K562 treated with DMSO at 1 percent for 48 hours (cell line): Measurements from ENCODE around the gene IL36G. TPM values are rescaled to one million over a fixed set of nuclear protein-coding genes. Genes with fewer than 3 reads are reported as not detected.

Experiments
- total RNA-seq: library from RNA; unstranded; fragments of 300-600 nt; gene quantifications from 2 replicates; pipeline ENCODE4 v1.2.3, GENCODE V29; 2022; ENCODE audit warnings: low replicate concordance; ENCODE audit errors: extremely low read depth

Gene IL36G
- total RNA-seq = not detected in 2 replicates

GRCh38 chr2:112977559-112978056, at the start of gene IL36G:
IL36G (plus strand) TSS chr2:112978006; CDS start chr2:112978639, 633 bp downstream.

GRCh38 chr2:113005030-113005509, 27.3 kb downstream of the IL36G start, which contains the start of gene IL36A:
IL36A (plus strand) TSS chr2:113005459; CDS start chr2:113005872, 413 bp downstream.

Other genes starting within 250 kb of the IL36G start
- gene CKAP2L, start 213.4 kb upstream of the IL36G start, total RNA-seq = not detected in 2 replicates
- gene IL1A, start 193.5 kb upstream of the IL36G start, total RNA-seq = not detected in 2 replicates
- gene IL1B, start 141.2 kb upstream of the IL36G start, total RNA-seq = not detected in 2 replicates
- not detected in 2 replicates for gene IL37, start 66.8 kb upstream of the IL36G start, total RNA-seq
- gene IL36A, start 27.5 kb downstream of the IL36G start, total RNA-seq = not detected in 2 replicates
- gene IL36B, start 74.9 kb downstream of the IL36G start, total RNA-seq = not detected in 2 replicates
- not detected in 2 replicates for gene IL36RN, start 81.2 kb downstream of the IL36G start, total RNA-seq
- not detected in 2 replicates for gene IL1F10, start 90.0 kb downstream of the IL36G start, total RNA-seq
- gene IL1RN, start 149.6 kb downstream of the IL36G start, total RNA-seq = not detected in 2 replicates
- gene PSD4, start 196.0 kb downstream of the IL36G start, total RNA-seq = not detected in 2 replicates